Right ventricle myocardium inferior (tissue), 1 donor: ENCODE data around the gene RBBP7. TPM values are rescaled to one million over a fixed set of nuclear protein-coding genes. Genes with fewer than 3 reads are reported as not detected.

Source experiments
- total RNA-seq: library from RNA; stranded (reverse); fragmentation: NEBNext Ultra II Directional; extraction: Animal tissue kit (Norgen Biotek cat#: 25700); gene quantifications from one replicate; pipeline ENCODE4 v1.2.1, GENCODE V29; 2021
- donor health status: DM: no; HTN: yes; CAD: no; lungs with severe emphysema.

Gene RBBP7
- total RNA-seq, 1 donor from 2014 or later = 108 TPM

Other genes starting within 250 kb of the RBBP7 start
- not detected for gene S100G, start 220.2 kb downstream of the RBBP7 start, total RNA-seq
- gene CTPS2, start 157.7 kb downstream of the RBBP7 start, total RNA-seq = 4.9 TPM
- 19.0 TPM for gene SYAP1, start 150.8 kb downstream of the RBBP7 start, total RNA-seq
- 5.2 TPM for gene TXLNG, start 83.9 kb downstream of the RBBP7 start, total RNA-seq
- 10.1 TPM for gene REPS2, start 76.3 kb upstream of the RBBP7 start, total RNA-seq